HG02943 (cell line): ENCODE data around the gene REM2.
A peak's percentile ranks its signal among the peaks of the same experiment; 100 is the strongest.

Experiments
- ATAC-seq: cut with Tn5 transposase; IDR thresholded peaks from one replicate; pipeline ENCODE4 v1.9.1; 2021; ENCODE audit warnings: mild to moderate bottlenecking, low read depth, moderate library complexity; ENCODE audit not compliant: unreplicated experiment

The REM2 gene

DNA sequence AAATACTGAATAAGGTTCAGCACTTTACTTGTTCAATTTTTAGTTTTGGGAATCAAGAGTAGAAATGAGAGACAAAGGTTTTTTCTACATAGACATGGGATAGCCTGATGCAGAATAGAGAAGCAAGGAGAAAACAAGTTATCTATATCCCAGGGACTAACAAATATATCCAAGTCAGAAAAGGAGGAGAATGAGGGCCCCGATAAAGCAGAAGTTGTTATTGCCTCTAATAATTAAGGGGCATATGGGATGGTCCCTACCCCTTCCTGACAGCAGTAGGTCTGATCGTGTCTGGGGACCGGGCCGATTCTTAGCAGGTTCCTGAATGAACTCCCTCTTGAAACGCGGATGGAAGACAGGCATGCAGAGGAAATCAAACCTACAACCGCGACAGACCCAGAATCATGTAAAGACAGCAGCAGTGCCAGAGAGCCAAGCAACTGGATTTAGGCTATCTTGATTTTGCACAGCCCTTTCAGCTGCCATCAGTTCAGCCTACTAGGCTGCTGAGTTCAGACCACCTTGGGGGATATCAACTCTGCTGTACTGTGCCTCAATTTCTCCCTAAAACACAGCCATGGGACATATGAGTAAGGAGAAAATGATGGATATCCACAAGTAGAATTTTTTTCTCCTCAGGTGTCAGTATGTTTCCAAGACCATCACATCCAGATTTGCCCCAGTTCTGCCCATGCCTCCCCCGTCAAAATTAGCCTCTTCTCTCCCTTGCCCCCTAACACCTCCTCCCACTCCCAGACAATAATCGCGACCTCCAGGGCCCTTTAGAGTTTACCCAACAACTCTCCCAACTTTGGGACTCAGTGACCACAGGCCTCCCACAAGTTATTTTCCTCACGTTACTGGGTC, 45.4 kb downstream of the REM2 start:
- ATAC-seq, result no peak

- peak; percentile 87 for ATAC-seq
These were observed 46.3 kb downstream of the REM2 start, which contains the start of gene PRMT5 for GRCh38 chr14:22929104-22929960. Gene PRMT5, minus strand, starts transcription at chr14:22929376. Its CDS starts 15 bp downstream, at chr14:22929361.

- ATAC-seq, result no peak
These were observed 46.9 kb downstream of the REM2 start for GRCh38 chr14:22929961-22930364.

GRCh38 chr14:22932146-22932545, 49.1 kb downstream of the REM2 start:
- ATAC-seq, result no peak

- no peak for ATAC-seq
These were observed 52.1 kb downstream of the REM2 start for GRCh38 chr14:22935156-22935555.
